SK-N-SH (cell line): ENCODE results near the gene TP53I11. TPM values are rescaled to one million over a fixed set of nuclear protein-coding genes. Genes with fewer than 3 reads are reported as not detected.

Experiments
- CTCF ChIA-PET: fragments of 300-600, 350-600 bp; formaldehyde crosslinking; extraction: SDS; loops from one replicate; lab custom pipeline; 2021; lab: Yijun Ruan, JAX
- POLR2A ChIA-PET: fragments of 350-600 bp; sonication (Branson Sonifier 250); formaldehyde crosslinking; extraction: SDS; loops from one replicate; lab custom pipeline; 2020; ENCODE audit warnings: antibody characterized with exemption, inconsistent platforms; lab: Yijun Ruan, JAX
- DNase-seq: peaks from one replicate; pipeline ENCODE4 v3.0.0; 2012
- H2AFZ ChIP-seq: fragments of 200-600 bp; sonication (generic); 2 replicates; pipeline ENCODE4 v1.8.1; 2016; ENCODE audit warnings: antibody characterized with exemption, mild to moderate bottlenecking, low read depth
- H3F3A ChIP-seq: fragments of 200-600 bp; sonication (generic); replicated peaks from 2 replicates; pipeline ENCODE3; 2016; ENCODE audit warnings: antibody characterized with exemption, mild to moderate bottlenecking; ENCODE audit not compliant: insufficient read depth
- H3K27ac ChIP-seq, 2 experiments: fragments of 200-500 bp in 1 of 2; fragments of 200-600 bp in 1 of 2; sonication (Bioruptor generic) in 1 of 2; sonication (generic), shearing (Covaris generic) in 1 of 2; 2 replicates each; pipeline versions ENCODE4 v1.5.1 to v1.6.1; 2014 to 2016; ENCODE audit warnings: low read depth in 2 of 2, inconsistent platforms in 1 of 2, low read length in 1 of 2, mild to moderate bottlenecking in 1 of 2, mixed read lengths in 1 of 2
- H3K27me3 ChIP-seq: fragments of 200-600 bp; sonication (generic), shearing (Covaris generic); 2 replicates; pipeline ENCODE4 v1.6.1; 2016; ENCODE audit warnings: mixed run types; ENCODE audit not compliant: insufficient read depth
- H3K36me3 ChIP-seq, 2 experiments: fragments of 200-500 bp in 1 of 2; fragments of 200-600 bp in 1 of 2; sonication (Bioruptor generic) in 1 of 2; sonication (generic) in 1 of 2; replicated peaks in 1 of 2; 2 replicates each; pipeline versions ENCODE3 to v1.5.1; 2014 to 2016; ENCODE audit warnings: low read length in 1 of 2, mild to moderate bottlenecking in 1 of 2; ENCODE audit not compliant: insufficient read depth in 2 of 2, control insufficient read depth in 1 of 2
- H3K4me1 ChIP-seq, 2 experiments: fragments of 200-500 bp in 1 of 2; fragments of 200-600 bp in 1 of 2; sonication (Bioruptor generic) in 1 of 2; sonication (generic), shearing (Covaris generic) in 1 of 2; 2 replicates each; pipeline versions ENCODE4 v1.5.1 to v1.6.1; 2014 to 2016; ENCODE audit warnings: low read depth in 1 of 2, low read length in 1 of 2, mixed run types in 1 of 2; ENCODE audit not compliant: insufficient read depth in 2 of 2, control insufficient read depth in 1 of 2
- H3K4me2 ChIP-seq: fragments of 200-600 bp; sonication (generic), shearing (Covaris generic); 2 replicates; pipeline ENCODE4 v1.6.1; 2017; ENCODE audit warnings: mixed run types
- H3K4me3 ChIP-seq, 2 experiments: fragments of 200-500 bp in 1 of 2; fragments of 200-600 bp in 1 of 2; sonication (Bioruptor generic) in 1 of 2; sonication (generic), shearing (Covaris generic) in 1 of 2; 2 replicates each; pipeline versions ENCODE4 v1.5.1 to v1.8.1; 2014 to 2016; ENCODE audit warnings: low read depth in 2 of 2, inconsistent platforms in 1 of 2, low read length in 1 of 2, mild to moderate bottlenecking in 1 of 2, mixed read lengths in 1 of 2, moderate library complexity in 1 of 2
- H3K79me2 ChIP-seq: fragments of 200-600 bp; sonication (generic); 2 replicates; pipeline ENCODE4 v1.8.1; 2017; ENCODE audit warnings: mild to moderate bottlenecking; ENCODE audit not compliant: insufficient read depth
- H3K9ac ChIP-seq: fragments of 200-600 bp; sonication (generic); 2 replicates; pipeline ENCODE4 v1.6.1; 2017; ENCODE audit warnings: mixed run types
- H3K9me2 ChIP-seq: fragments of 200-600 bp; sonication (generic); 2 replicates; pipeline ENCODE4 v1.6.1; 2017; ENCODE audit warnings: mixed run types
- H3K9me3 ChIP-seq: fragments of 200-600 bp; sonication (generic); 2 replicates; pipeline ENCODE4 v1.6.1; 2017; ENCODE audit warnings: mixed run types, mild to moderate bottlenecking, moderate library complexity
- H4K20me1 ChIP-seq: fragments of 200-600 bp; sonication (generic); 2 replicates; pipeline ENCODE4 v1.6.1; 2017; ENCODE audit warnings: mild to moderate bottlenecking, mixed run types; ENCODE audit not compliant: insufficient read depth
- CTCF ChIP-seq: fragments of 200-600 bp; sonication (generic); IDR thresholded peaks from 2 replicates; pipeline ENCODE4 v1.6.1; 2017; ENCODE audit warnings: antibody characterized with exemption, mild to moderate bottlenecking, moderate library complexity
- FOXM1 ChIP-seq: IDR thresholded peaks from 2 replicates; pipeline ENCODE4 v1.4.0; 2012; ENCODE audit warnings: low read depth, mild to moderate bottlenecking
- NRF1 ChIP-seq: IDR thresholded peaks from 2 replicates; pipeline ENCODE4 v1.6.1; 2012; ENCODE audit warnings: low read depth, mild to moderate bottlenecking, low read length
- PBX3 ChIP-seq: IDR thresholded peaks from 2 replicates; pipeline ENCODE4; 2012
- REST ChIP-seq: IDR thresholded peaks from 2 replicates; pipeline ENCODE4 v1.6.1; 2012; ENCODE audit warnings: mild to moderate bottlenecking, low read depth, low read length, moderate library complexity
- RFX5 ChIP-seq: IDR thresholded peaks from 2 replicates; pipeline ENCODE4 v1.6.1; 2012; ENCODE audit warnings: mild to moderate bottlenecking, improper control_type of control experiment, low read length
- RXRA ChIP-seq: IDR thresholded peaks from 2 replicates; pipeline ENCODE4 v1.4.0; 2012; ENCODE audit warnings: low read depth, mild to moderate bottlenecking, borderline replicate concordance
- TEAD4 ChIP-seq: IDR thresholded peaks from 2 replicates; pipeline ENCODE4 v1.4.0; 2012; ENCODE audit warnings: mild to moderate bottlenecking, borderline replicate concordance; ENCODE audit not compliant: insufficient read depth
- ZBTB33 ChIP-seq: IDR thresholded peaks from 2 replicates; pipeline ENCODE4 v1.4.0; 2012; ENCODE audit warnings: low read depth, borderline replicate concordance
- WGBS: methylation state at CpG from one replicate; pipeline ENCODE4 v1.1.6; 2017; ENCODE audit warnings: low lambda C conversion rate; 5-methylcytosine and 5-hydroxymethylcytosine counted together
- polyA plus RNA-seq, 3 experiments: library from polyadenylated mRNA; depleted of rRNA; stranded (reverse); fragments of >200 nt; gene quantifications; 2 replicates each; pipeline ENCODE4 v1.2.3, GENCODE V29; 2012

Gene TP53I11
- 6.0 and 6.6 TPM in 2 replicates for polyA plus RNA-seq (2012; rRNA removed)
- 3.0 and 4.5 TPM in 2 replicates for polyA plus RNA-seq (2012; cell fraction: cytosol; rRNA removed)
- polyA plus RNA-seq (2012; cell fraction: nucleus; rRNA removed): 8.3 and 15.2 TPM in 2 replicates

- POLR2A ChIA-PET: no interaction called here
- TF ChIP-seq ZBTB33 (no peak), NRF1 (peak; percentile 37; the same call in 1 of the 2 replicates), REST (no peak), CTCF (peak; percentile 67), PBX3 (no peak), RXRA (no peak), FOXM1 (no peak), RFX5 (no peak), TEAD4 (no peak)
- H2AFZ ChIP-seq: peak within 1 kb of the TSS; percentile 91
- no peaks in the 10 kb centered on the region for H3K79me2 ChIP-seq
- peaks cover 4% of the 10 kb centered on the region in 2 experiments; a peak in 2 of 4 replicates for H3K4me1 ChIP-seq
- WGBS: 73% methylated on average over 6 of the region's 83 CpGs
- peak; percentile 94 for DNase-seq
- H3K9me2 ChIP-seq: no peaks in the 10 kb centered on the region
- H3K36me3 ChIP-seq: no peaks in the 10 kb centered on the region
- no peaks in the 10 kb centered on the region for H3K9me3 ChIP-seq
- peaks cover 6% of the 10 kb centered on the region for H3F3A ChIP-seq
- peak within 1 kb of the TSS; percentile 97 for H3K4me2 ChIP-seq
- peak within 1 kb of the TSS; percentile 68 for H3K9ac ChIP-seq
- no peaks in the 10 kb centered on the region for H3K27me3 ChIP-seq
- CTCF ChIA-PET: interaction anchor here (0.6 to 7.4 kb wide), 19 partner anchors 9 to 334 kb away, joined by 3 to 86 read pairs (median 4); no protein-coding TSS in a partner anchor
- peak within 1 kb of the TSS in 1 of 2 experiments; percentile 43; a peak in 1 of 4 replicates for H3K27ac ChIP-seq
- peaks cover 28% of the 10 kb centered on the region for H4K20me1 ChIP-seq
- peak within 1 kb of the TSS; percentile 77 to 88 for H3K4me3 ChIP-seq
These were observed at the start of gene TP53I11 for GRCh38 chr11:44950625-44951476. TP53I11 (minus strand) TSS chr11:44950883; CDS start chr11:44938335, 12,548 bp downstream.
